Esophagus muscularis mucosa (tissue), 4 donors: Measurements from ENCODE around the gene TOMM70.

Experiments used
- CTCF ChIP-seq, 3 experiments: fragments of 200-600 bp in 2 of 3; fragments of 450-650 bp in 1 of 3; sonication (generic) in 2 of 3; IDR thresholded peaks; one replicate each; pipeline ENCODE4 v1.5.1; 2017 to 2019; ENCODE audit warnings: antibody characterized with exemption in 3 of 3, mild to moderate bottlenecking in 2 of 3, moderate library complexity in 1 of 3
- EP300 ChIP-seq: sonication (generic); formaldehyde crosslinking; IDR thresholded peaks from one replicate; pipeline ENCODE4 v1.6.1; 2017; ENCODE audit warnings: antibody characterized with exemption
- POLR2A ChIP-seq: fragments of 450-650 bp; IDR thresholded peaks from one replicate; pipeline ENCODE4 v1.6.1; 2017; ENCODE audit warnings: antibody characterized with exemption, moderate library complexity, mild to moderate bottlenecking, low read depth

DNA sequence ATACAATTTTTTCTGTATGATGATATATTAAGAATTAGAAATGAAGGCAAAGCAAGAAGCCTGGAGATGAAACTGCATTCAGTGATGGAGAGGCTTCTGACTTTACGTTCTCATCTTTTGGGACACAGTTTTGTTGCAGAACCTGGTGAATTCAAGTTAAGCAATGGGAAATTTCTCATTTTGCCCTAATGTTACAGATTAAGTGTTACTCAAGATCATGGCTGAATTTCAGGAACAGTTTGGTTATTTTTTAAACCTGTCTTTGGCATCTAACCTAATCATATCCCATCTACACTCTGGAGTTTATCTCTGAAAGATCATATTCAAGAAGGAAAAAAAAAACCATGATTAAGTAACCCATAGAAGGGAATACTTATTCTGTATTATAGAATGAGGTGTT is 60.4 kb downstream of the TOMM70 start:
- no peak for TF ChIP-seq EP300
- TF ChIP-seq CTCF (IDR thresholded peaks at IDR 0.05), result no peak
- no peak for TF ChIP-seq POLR2A
